Coronary artery (tissue), 2 donors: ENCODE data around the gene ZNF507.

Source experiments
- DNase-seq: peaks from one replicate; pipeline ENCODE4 v3.0.0-alpha.2; 2017; ENCODE audit warnings: low spot score
- H3K27ac ChIP-seq, 2 donors: fragments of 200-600 bp; sonication (generic); one replicate each; pipeline ENCODE4 v1.5.1; 2016 to 2019
- H3K4me3 ChIP-seq: fragments of 200-600 bp; sonication (generic); 2 replicates; pipeline ENCODE4 v1.5.1; 2016; ENCODE audit warnings: mild to moderate bottlenecking, moderate library complexity
- TF ChIP-seq, protein P1 (sequence below): fragments of 200-600 bp; sonication (generic); IDR thresholded peaks from one replicate; pipeline ENCODE4 v1.5.1; 2019; ENCODE audit warnings: antibody characterized with exemption

The ZNF507 gene

DNA sequence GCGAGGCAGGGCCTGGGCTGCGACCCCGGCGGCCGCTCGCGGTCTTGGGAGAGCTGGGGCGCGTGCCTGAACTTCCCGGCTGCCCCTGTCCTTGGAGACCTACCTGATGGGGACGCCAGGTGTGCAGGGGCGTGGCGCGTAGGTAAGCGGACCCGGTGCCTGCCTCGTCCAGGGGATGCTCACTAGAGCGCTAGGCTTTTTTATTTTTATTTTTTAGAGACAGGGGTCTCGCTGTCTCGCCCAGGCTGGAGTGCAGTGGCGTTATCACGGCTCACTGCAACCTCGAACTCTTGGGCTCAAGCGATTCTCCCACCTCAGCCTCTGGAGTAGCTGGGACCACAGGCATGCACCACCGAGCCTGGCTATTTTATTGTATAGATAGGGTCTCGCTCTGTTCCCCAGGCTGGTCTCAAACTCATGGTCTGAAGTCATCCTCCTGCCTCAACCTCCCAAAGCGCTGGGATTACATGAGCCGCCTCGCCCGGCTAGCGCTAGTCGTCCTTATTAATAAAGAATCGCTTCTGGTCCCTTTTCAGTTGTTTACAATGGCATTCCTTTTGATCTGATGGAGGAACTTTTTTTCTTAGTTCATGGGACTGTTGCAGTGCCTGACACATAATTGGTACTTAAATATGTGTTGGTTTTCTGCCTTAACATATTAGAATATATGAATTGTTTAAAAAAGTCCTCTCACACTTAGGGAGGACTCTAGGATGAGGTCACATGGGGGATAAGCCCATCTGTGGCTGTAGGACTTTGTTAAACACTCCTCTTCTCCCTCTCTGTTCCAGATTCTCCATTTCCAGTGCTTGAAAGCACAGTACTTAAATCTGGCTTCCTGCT lies 61.0 kb downstream of the ZNF507 start:
- H3K27ac ChIP-seq, result peak overlapping the region; percentile 99 to 100
- no peak for DNase-seq
- TF ChIP-seq, protein P1, sequence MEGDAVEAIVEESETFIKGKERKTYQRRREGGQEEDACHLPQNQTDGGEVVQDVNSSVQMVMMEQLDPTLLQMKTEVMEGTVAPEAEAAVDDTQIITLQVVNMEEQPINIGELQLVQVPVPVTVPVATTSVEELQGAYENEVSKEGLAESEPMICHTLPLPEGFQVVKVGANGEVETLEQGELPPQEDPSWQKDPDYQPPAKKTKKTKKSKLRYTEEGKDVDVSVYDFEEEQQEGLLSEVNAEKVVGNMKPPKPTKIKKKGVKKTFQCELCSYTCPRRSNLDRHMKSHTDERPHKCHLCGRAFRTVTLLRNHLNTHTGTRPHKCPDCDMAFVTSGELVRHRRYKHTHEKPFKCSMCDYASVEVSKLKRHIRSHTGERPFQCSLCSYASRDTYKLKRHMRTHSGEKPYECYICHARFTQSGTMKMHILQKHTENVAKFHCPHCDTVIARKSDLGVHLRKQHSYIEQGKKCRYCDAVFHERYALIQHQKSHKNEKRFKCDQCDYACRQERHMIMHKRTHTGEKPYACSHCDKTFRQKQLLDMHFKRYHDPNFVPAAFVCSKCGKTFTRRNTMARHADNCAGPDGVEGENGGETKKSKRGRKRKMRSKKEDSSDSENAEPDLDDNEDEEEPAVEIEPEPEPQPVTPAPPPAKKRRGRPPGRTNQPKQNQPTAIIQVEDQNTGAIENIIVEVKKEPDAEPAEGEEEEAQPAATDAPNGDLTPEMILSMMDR, result no peak
- H3K4me3 ChIP-seq, result peak overlapping the region; percentile 97

DNA sequence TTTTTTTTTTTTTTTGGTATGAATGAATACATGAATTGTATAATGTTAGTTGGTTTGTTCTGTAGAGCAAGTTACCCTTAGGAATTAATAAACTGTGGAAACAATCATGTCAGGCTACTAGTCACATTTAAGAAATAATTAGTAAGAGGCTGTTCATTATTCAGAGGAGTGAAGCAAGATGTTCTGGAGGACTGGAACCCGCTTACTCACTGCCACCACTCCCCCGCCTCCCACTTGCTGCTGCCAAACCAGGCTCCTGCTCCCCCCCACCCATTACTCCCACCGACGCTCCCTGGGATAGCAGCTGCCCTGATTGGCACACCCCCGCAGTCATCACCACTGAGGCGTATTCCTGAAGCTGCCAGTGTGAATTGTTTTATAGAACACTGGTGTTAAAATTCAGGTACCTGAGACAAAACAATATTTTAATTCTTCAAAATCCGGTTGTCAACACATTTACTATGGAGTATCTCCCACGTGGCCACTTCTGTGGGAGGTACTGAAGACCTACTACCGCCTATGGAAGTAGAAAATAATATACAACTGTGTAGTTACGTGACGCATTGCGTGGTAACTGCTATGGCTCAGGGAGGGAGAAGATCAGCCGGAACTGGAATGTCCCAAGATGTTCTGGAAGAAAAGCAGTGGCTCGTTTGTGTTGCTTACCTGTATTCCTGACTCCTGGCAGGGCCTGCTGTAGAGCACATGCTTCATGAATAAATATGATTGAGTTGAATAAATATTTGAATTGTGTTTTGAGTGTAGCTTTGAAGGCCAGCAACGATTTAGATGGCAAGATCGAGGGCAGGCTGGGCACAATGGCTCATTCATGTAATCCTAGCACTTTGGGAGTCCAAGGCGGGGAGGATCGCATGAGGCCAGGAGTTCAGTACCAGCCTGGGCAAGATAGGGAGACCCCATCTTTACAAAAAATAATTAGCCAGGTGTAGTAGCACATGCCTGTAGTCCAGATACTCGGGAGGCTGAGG lies 61.9 kb downstream of the ZNF507 start:
- Histone ChIP-seq H3K27ac (peak overlapping the region in 1 of 2 donors; percentile 21), H3K4me3 (peak overlapping the region; percentile 97)

GRCh38 chr19:32415246-32415645 lies 69.8 kb downstream of the ZNF507 start:
- TF ChIP-seq, protein P1, result no peak
- Histone ChIP-seq H3K4me3 (no peak overlapping the region), H3K27ac (no peak overlapping the region)
- DNase-seq, result no peak

More for the DNA sequence above, 61.9 kb downstream of the ZNF507 start:
- TF ChIP-seq, protein P1, result no peak
- no peak for DNase-seq

- DNase-seq, result no peak
- Histone ChIP-seq H3K27ac (no peak overlapping the region), H3K4me3 (no peak overlapping the region)
- TF ChIP-seq, protein P1, result no peak
Measured at GRCh38 chr19:32415669-32416068, 70.3 kb downstream of the ZNF507 start.

DNA sequence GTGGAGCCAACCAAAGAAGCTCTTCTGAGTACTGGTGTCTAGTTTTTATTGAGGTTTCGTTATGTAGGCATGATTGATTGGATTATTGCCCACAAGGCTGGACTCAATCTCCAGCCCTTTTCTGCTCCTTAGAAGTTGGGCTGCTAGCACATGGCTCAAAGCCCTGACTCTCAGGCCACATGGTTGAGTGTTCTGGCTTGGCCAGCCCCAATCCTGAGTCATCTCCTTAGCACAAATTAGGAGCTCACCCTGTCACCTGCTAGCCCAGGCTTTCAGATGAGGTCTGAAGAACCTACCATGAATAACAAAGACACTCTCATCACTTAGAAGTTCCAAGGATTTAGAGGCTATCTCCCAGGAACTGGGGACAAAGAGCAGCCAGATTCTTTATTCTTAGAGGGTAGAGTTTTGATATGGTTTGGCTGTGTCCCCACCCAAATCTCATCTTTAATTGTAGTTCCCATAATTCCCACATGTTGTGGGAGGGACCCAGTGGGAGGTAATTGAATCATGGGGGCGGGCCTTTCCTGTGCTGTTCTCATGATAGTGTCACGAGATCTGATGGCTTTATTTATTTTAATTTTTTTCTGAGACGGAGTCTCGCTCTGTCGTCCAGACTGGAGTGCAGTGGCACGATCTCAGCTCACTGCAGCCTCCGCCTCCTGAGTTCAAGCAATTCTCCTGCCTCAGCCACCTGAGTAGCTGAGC lies 71.5 kb downstream of the ZNF507 start:
- TF ChIP-seq, protein P1, result no peak

GRCh38 chr19:32418155-32418554 lies 72.7 kb downstream of the ZNF507 start:
- TF ChIP-seq, protein P1, result no peak
- Histone ChIP-seq H3K4me3 (no peak overlapping the region), H3K27ac (no peak overlapping the region)
- no peak for DNase-seq

More for the DNA sequence above, 71.5 kb downstream of the ZNF507 start:
- no peak for DNase-seq
- no peak overlapping the region for H3K4me3 ChIP-seq
- H3K27ac ChIP-seq, result no peak overlapping the region
